Measurements from ENCODE around the gene IL27RA. TPM values are rescaled to one million over a fixed set of nuclear protein-coding genes. Genes with fewer than 3 reads are reported as not detected.
"Not testable (repeated sequence)": the region's sequence is repeated elsewhere in the genome, so short reads cannot be mapped to it uniquely, and the experiment has no call there.

Gene IL27RA
- total RNA-seq, 1 donor from 2014 or later = 6.5 TPM

- H3K9me3 Mint-ChIP-seq = no peaks in the 10 kb centered on the region
- H3K27ac Mint-ChIP-seq = no peak overlapping the region
- H3K36me3 Mint-ChIP-seq = no peaks in the 10 kb centered on the region
- peaks cover 3% of the 10 kb centered on the region for H3K4me1 Mint-ChIP-seq
- H3K4me3 Mint-ChIP-seq = peak overlapping the region; percentile 76
- no peak for DNase-seq (ENCODE audit: low spot score in 2 of 2, unreplicated experiment in 2 of 2)
- no peak for TF ChIP-seq CTCF (IDR thresholded peaks at IDR 0.05; ENCODE audit: unreplicated experiment)
- peaks cover 16% of the 10 kb centered on the region for H3K27me3 Mint-ChIP-seq (ENCODE audit: low read depth)
Observed at GRCh38 chr19:14030997-14031718, 404 bp upstream of the IL27RA start.

GRCh38 chr19:14033946-14034345, 2.4 kb downstream of the IL27RA start:
- H3K27ac Mint-ChIP-seq = no peak overlapping the region
- DNase-seq (ENCODE audit: low spot score in 2 of 2, unreplicated experiment in 2 of 2) = no peak
- no peaks in the 10 kb centered on the region for H3K36me3 Mint-ChIP-seq
- TF ChIP-seq CTCF (IDR thresholded peaks at IDR 0.05; ENCODE audit: unreplicated experiment) = no peak
- H3K4me3 Mint-ChIP-seq = no peak overlapping the region
- H3K27me3 Mint-ChIP-seq (ENCODE audit: low read depth) = peaks cover 9% of the 10 kb centered on the region
- H3K9me3 Mint-ChIP-seq = no peaks in the 10 kb centered on the region
- H3K4me1 Mint-ChIP-seq = peaks cover 3% of the 10 kb centered on the region

- H3K27me3 Mint-ChIP-seq (ENCODE audit: low read depth); H3K36me3 Mint-ChIP-seq; H3K9me3 Mint-ChIP-seq; H3K4me1 Mint-ChIP-seq; H3K27ac Mint-ChIP-seq; H3K4me3 Mint-ChIP-seq; DNase-seq (ENCODE audit: low spot score in 2 of 2, unreplicated experiment in 2 of 2): not testable (repeated sequence)
Observed at GRCh38 chr19:14035159-14035558, 3.6 kb downstream of the IL27RA start.

GRCh38 chr19:14035706-14036105, 4.1 kb downstream of the IL27RA start:
- H3K36me3 Mint-ChIP-seq = no peaks in the 10 kb centered on the region
- no peaks in the 10 kb centered on the region for H3K9me3 Mint-ChIP-seq
- H3K4me1 Mint-ChIP-seq = peaks cover 3% of the 10 kb centered on the region
- peaks cover 6% of the 10 kb centered on the region for H3K27me3 Mint-ChIP-seq (ENCODE audit: low read depth)
- H3K27ac Mint-ChIP-seq = no peak overlapping the region
- DNase-seq (ENCODE audit: low spot score in 2 of 2, unreplicated experiment in 2 of 2) = no peak
- H3K4me3 Mint-ChIP-seq = no peak overlapping the region
- TF ChIP-seq CTCF (IDR thresholded peaks at IDR 0.05; ENCODE audit: unreplicated experiment) = no peak

- DNase-seq (ENCODE audit: low spot score in 2 of 2, unreplicated experiment in 2 of 2) = no peak
- Mint-ChIP-seq H3K4me1 (no peaks in the 10 kb centered on the region), H3K9me3 (no peaks in the 10 kb centered on the region), H3K27ac (no peak overlapping the region), H3K27me3 (ENCODE audit: low read depth) (no peaks in the 10 kb centered on the region), H3K4me3 (no peak overlapping the region), H3K36me3 (no peaks in the 10 kb centered on the region)
- TF ChIP-seq CTCF (IDR thresholded peaks at IDR 0.05; ENCODE audit: unreplicated experiment) = no peak
Observed at GRCh38 chr19:14039181-14039580, 7.6 kb downstream of the IL27RA start.

- H3K9me3 Mint-ChIP-seq; H3K27me3 Mint-ChIP-seq (ENCODE audit: low read depth); H3K4me3 Mint-ChIP-seq; H3K4me1 Mint-ChIP-seq; H3K36me3 Mint-ChIP-seq; DNase-seq (ENCODE audit: low spot score in 2 of 2, unreplicated experiment in 2 of 2): not testable (repeated sequence)
- peak; percentile 44 for TF ChIP-seq CTCF (IDR thresholded peaks at IDR 0.05; ENCODE audit: unreplicated experiment)
- peak overlapping the region; percentile 78 for H3K27ac Mint-ChIP-seq
Observed at GRCh38 chr19:14042659-14043608, 11.4 kb downstream of the IL27RA start.

- H3K4me1 Mint-ChIP-seq; H3K27ac Mint-ChIP-seq; H3K9me3 Mint-ChIP-seq; DNase-seq (ENCODE audit: low spot score in 2 of 2, unreplicated experiment in 2 of 2); H3K36me3 Mint-ChIP-seq; H3K4me3 Mint-ChIP-seq; H3K27me3 Mint-ChIP-seq (ENCODE audit: low read depth): not testable (repeated sequence)
Observed at GRCh38 chr19:14047866-14048265, 16.3 kb downstream of the IL27RA start.

Data from mesothelial cell of epicardium (in vitro differentiated cells).